T-helper 1 cell (primary cell): ENCODE results near the gene TBC1D30.

ENCODE experiments used
- DNase-seq, 5 donors: peaks; one replicate each; pipeline ENCODE4 v3.0.0-alpha.2; 2012 to 2020

The TBC1D30 gene

GRCh38 chr12:64915242-64915641, 90.8 kb downstream of the TBC1D30 start:
- no peak for DNase-seq

DNA sequence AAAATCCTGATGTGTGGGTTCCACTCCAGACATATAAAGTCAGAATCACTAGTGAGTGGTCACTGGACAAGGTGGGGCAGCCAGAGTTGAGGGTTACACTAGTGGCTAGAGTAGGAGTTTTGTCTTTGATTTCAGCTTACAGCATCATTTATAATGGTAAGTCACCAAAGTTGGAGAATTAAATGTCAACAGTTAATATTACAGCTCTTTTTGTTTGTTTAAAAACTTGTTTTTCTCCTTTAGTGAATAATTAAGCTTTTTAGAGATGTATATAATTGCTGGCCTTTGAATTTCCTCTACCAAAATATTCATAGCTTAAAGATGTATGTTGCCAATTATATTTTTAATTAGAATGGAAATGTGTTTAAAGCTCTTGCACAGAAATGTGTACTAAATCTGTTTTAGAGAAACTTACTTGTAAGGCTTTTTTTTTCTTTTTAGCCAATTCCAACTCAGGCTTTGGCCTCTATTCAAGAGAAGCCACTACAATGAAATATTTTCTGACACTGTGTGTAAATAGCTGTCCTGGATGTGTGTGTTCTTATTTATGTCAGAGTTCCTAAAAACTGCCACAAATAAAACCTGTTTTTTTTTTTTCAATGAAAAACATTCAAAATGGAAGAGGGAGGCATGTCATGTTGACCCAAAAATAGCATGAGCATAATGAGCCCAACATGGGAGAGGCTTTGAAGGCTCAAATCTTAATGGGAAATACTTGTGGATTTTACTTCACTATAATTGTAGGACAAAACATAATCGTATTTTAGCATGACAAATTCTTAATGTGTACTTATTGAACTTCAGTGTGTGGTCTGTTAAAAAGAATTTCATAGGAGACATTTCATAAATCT, 92.2 kb downstream of the TBC1D30 start:
- no peak for DNase-seq

DNA sequence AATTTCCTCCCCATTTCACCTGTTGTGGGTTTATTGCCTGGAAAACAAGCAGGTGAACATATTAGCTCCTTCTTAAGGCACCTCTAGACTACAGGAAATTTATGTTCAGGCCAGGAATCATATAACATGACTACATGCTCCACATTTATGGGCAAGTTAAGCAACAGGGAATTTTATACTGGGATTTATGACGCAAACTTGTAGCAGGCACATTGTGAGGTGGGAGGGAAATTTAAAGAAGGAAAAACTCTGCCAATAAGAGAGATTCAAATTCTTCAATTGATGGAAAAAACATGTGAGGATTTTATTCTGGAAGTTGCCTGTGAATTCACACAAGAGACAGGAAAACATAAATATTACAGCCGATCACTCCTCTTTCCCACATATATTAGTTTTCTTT, 93.9 kb downstream of the TBC1D30 start:
- no peak for DNase-seq

- no peak for DNase-seq
Measured at GRCh38 chr12:64918801-64919200, 94.4 kb downstream of the TBC1D30 start.

DNA sequence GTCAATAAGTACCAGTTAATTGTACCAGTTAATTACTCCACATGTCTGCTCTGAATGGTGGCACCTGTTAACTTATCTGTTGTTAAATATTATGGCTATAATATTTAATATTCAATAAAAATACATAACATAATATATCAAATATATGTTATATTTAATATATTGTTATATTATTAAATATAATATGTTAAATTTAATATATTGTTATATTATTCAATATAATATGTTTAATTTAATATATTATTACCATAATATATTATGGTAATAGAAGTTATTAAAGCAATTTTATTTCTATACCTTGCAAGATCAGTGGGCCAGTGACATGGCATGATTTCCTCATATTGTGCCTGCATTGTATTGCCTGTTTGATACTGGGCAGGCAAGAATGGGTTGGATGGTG, 98.4 kb downstream of the TBC1D30 start:
- no peak for DNase-seq

DNA sequence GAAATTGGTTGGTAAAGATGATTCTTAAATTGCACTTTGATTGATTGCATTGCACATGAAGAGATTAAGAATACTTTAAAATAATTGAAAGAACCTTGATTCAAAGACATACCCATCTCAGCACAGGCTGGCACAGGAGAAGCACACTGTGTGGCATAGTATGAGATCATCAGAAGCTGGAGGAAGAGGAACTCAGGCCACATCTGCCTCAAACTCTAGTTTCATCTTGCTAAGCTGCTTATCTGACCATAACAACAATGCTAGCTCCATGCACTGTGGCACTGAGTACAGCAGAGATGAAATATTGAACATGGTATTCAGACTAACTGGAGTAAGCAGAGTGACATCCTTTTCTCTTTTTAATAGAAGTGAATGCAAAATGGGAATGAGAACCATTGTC, 99.1 kb downstream of the TBC1D30 start:
- no peak for DNase-seq
